Endodermal cell (in vitro differentiated cells): ENCODE data around the gene ZNF485. TPM values are rescaled to one million over a fixed set of nuclear protein-coding genes. Genes with fewer than 3 reads are reported as not detected.

ENCODE experiments used
- DNase-seq: peaks from one replicate; pipeline ENCODE4 v3.0.0-alpha.2; 2017
- H3K27ac ChIP-seq: 2 replicates; pipeline ENCODE4 v1.5.1; 2013; ENCODE audit warnings: mild to moderate bottlenecking, low read depth, low read length, moderate library complexity
- H3K27me3 ChIP-seq: 2 replicates; pipeline ENCODE4 v1.6.1; 2013; ENCODE audit warnings: mild to moderate bottlenecking, low read length, moderate library complexity; ENCODE audit not compliant: insufficient read depth, control insufficient read depth, poor library complexity, severe bottlenecking
- H3K36me3 ChIP-seq: 2 replicates; pipeline ENCODE4 v1.7.0; 2013; ENCODE audit warnings: mild to moderate bottlenecking, low read length, moderate library complexity; ENCODE audit not compliant: control insufficient read depth, insufficient read depth
- H3K4me1 ChIP-seq: one replicate; pipeline ENCODE4 v1.7.0; 2013; ENCODE audit warnings: low read length; ENCODE audit not compliant: control insufficient read depth, insufficient read depth
- H3K4me3 ChIP-seq: 2 replicates; pipeline ENCODE4 v1.5.1; 2013; ENCODE audit warnings: mild to moderate bottlenecking, low read length, moderate library complexity
- H3K9ac ChIP-seq: 2 replicates; pipeline ENCODE4 v1.6.1; 2013; ENCODE audit warnings: mild to moderate bottlenecking, low read length, moderate library complexity; ENCODE audit not compliant: poor library complexity, severe bottlenecking; ENCODE audit errors: extremely low read depth
- H3K9me3 ChIP-seq: 2 replicates; pipeline ENCODE4 v1.6.1; 2013; ENCODE audit warnings: mild to moderate bottlenecking, low read length, moderate library complexity; ENCODE audit not compliant: control insufficient read depth
- H3K27ac Mint-ChIP-seq: 2 replicates; pipeline ENCODE4 v1.8.0; 2020; ENCODE audit warnings: mixed read lengths
- H3K27me3 Mint-ChIP-seq: 2 replicates; pipeline ENCODE4 v1.8.0; 2021; ENCODE audit warnings: mild to moderate bottlenecking, mixed read lengths; ENCODE audit not compliant: insufficient read depth
- H3K36me3 Mint-ChIP-seq: 2 replicates; pipeline ENCODE4 v1.8.0; 2020; ENCODE audit warnings: low read depth, mixed read lengths
- H3K4me1 Mint-ChIP-seq: 2 replicates; pipeline ENCODE4 v1.8.0; 2020; ENCODE audit warnings: mixed read lengths
- H3K4me3 Mint-ChIP-seq: 2 replicates; pipeline ENCODE4 v1.8.0; 2020; ENCODE audit warnings: mild to moderate bottlenecking, moderate library complexity, mixed read lengths
- H3K9me3 Mint-ChIP-seq: 2 replicates; pipeline ENCODE4 v1.8.0; 2020; ENCODE audit warnings: mild to moderate bottlenecking, mixed read lengths
- WGBS, 2 experiments: methylation state at CpG; one replicate each; pipeline versions ENCODE4 v1.1.5 to v1.1.7; 2013; ENCODE audit warnings: missing lambda C conversion rate in 2 of 2, mixed read lengths in 1 of 2; ENCODE audit not compliant: insufficient coverage in 1 of 2, insufficient read length in 1 of 2; 5-methylcytosine and 5-hydroxymethylcytosine counted together
- total RNA-seq, 2 donors: library from RNA; stranded (reverse); fragmentation: NEBNext Ultra II Directional in 1 of 2; extraction: Animal tissue kit (Norgen Biotek cat#: 25700) in 1 of 2; gene quantifications; 2 replicates in 1 of 2; 3 replicates in 1 of 2; pipeline ENCODE4 v1.2.1, GENCODE V29; 2021
- TF ChIP-seq, protein P1 (sequence below): fragments of 200-600 bp; sonication (generic); conservative IDR thresholded peaks from 2 replicates; pipeline ENCODE4 v1.5.0; 2021; ENCODE audit warnings: antibody characterized with exemption, mild to moderate bottlenecking

ZNF485 gene
- total RNA-seq, 2 donors from 2014 or later: 3.6 to 4.3 TPM

GRCh38 chr10:43616697-43617370, 10.6 kb downstream of the ZNF485 start:
- Histone ChIP-seq H3K9me3 (peaks cover 30% of the 10 kb centered on the region), H3K9ac (no peak overlapping the region), H3K4me3 (peak overlapping the region; percentile 7), H3K27ac (no peak overlapping the region), H3K27me3 (no peaks in the 10 kb centered on the region), H3K4me1 (no peaks in the 10 kb centered on the region), H3K36me3 (peaks cover 18% of the 10 kb centered on the region)
- Mint-ChIP-seq H3K9me3 (peaks cover 62% of the 10 kb centered on the region), H3K27ac (no peak overlapping the region), H3K4me3 (no peak overlapping the region), H3K27me3 (no peaks in the 10 kb centered on the region), H3K4me1 (no peaks in the 10 kb centered on the region), H3K36me3 (peaks cover 53% of the 10 kb centered on the region)
- WGBS, 2 experiments: 87 to 91% methylated on average over 4 to 6 of the region's 6 CpGs
- DNase-seq: no peak
- TF ChIP-seq, protein P1, sequence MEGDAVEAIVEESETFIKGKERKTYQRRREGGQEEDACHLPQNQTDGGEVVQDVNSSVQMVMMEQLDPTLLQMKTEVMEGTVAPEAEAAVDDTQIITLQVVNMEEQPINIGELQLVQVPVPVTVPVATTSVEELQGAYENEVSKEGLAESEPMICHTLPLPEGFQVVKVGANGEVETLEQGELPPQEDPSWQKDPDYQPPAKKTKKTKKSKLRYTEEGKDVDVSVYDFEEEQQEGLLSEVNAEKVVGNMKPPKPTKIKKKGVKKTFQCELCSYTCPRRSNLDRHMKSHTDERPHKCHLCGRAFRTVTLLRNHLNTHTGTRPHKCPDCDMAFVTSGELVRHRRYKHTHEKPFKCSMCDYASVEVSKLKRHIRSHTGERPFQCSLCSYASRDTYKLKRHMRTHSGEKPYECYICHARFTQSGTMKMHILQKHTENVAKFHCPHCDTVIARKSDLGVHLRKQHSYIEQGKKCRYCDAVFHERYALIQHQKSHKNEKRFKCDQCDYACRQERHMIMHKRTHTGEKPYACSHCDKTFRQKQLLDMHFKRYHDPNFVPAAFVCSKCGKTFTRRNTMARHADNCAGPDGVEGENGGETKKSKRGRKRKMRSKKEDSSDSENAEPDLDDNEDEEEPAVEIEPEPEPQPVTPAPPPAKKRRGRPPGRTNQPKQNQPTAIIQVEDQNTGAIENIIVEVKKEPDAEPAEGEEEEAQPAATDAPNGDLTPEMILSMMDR: no peak

DNA sequence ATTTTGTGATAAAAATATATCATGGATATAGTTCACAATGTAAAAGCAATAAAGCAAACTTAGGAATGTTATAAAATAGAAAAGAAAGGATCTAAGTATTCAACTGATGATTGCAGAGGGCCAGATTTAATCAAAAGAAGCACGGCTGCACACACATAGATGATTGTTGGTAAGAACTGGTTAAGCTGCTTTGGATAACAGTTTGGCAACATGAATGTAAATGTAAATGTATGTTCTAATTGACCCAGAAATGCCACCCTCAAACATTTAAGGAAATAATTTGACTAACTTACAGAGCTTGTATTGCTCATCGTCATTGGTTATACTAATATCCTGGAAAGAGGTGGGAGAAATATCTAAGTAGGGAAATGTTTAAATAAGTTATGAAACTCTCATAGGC, 13.1 kb downstream of the ZNF485 start:
- Mint-ChIP-seq H3K4me1 (no peaks in the 10 kb centered on the region), H3K27ac (no peak overlapping the region), H3K4me3 (no peak overlapping the region), H3K36me3 (peaks cover 37% of the 10 kb centered on the region), H3K9me3 (peaks cover 50% of the 10 kb centered on the region), H3K27me3 (no peaks in the 10 kb centered on the region)
- Histone ChIP-seq H3K27me3 (no peaks in the 10 kb centered on the region), H3K4me3 (no peak overlapping the region), H3K36me3 (peaks cover 18% of the 10 kb centered on the region), H3K9ac (no peak overlapping the region), H3K4me1 (no peaks in the 10 kb centered on the region), H3K9me3 (peaks cover 30% of the 10 kb centered on the region), H3K27ac (no peak overlapping the region)
- TF ChIP-seq, protein P1: no peak
- WGBS, 2 experiments: 83 to 88% methylated on average over 1 to 2 of the region's 2 CpGs
- no peak for DNase-seq

DNA sequence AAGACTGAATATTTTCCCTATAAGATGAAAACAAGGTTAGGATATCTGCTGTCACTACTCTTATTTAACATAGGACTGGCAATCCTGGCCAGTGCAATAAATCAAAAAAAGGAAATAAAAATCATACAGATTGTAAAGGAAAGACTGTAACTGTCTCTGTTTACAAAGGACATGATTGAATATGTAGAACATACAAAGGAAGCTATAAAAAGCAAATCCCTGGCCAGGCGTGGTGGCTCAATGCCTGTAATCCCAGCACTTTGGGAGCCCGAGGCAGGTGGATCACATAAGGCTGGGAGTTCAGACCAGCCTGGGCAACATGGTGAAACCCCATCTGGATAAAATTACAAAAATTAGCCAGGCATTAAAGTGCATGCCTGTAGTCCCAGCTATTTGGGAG, 15.8 kb downstream of the ZNF485 start:
- TF ChIP-seq, protein P1: no peak
- Histone ChIP-seq H3K9me3 (peaks cover 10% of the 10 kb centered on the region), H3K9ac (no peak overlapping the region), H3K27me3 (no peaks in the 10 kb centered on the region), H3K4me1 (no peaks in the 10 kb centered on the region), H3K36me3 (peaks cover 4% of the 10 kb centered on the region), H3K27ac (no peak overlapping the region), H3K4me3 (no peak overlapping the region)
- H3K27me3 Mint-ChIP-seq: no peaks in the 10 kb centered on the region
- no peak for DNase-seq
- no peaks in the 10 kb centered on the region for H3K4me1 Mint-ChIP-seq
- no peak overlapping the region for H3K4me3 Mint-ChIP-seq
- peaks cover 12% of the 10 kb centered on the region for H3K36me3 Mint-ChIP-seq
- no peak overlapping the region for H3K27ac Mint-ChIP-seq
- H3K9me3 Mint-ChIP-seq: peaks cover 36% of the 10 kb centered on the region
- 90 to 100% methylated on average over 1 to 2 of the region's 2 CpGs for WGBS, 2 experiments
